Measurements from ENCODE around the gene NR2F2.
"Not testable (repeated sequence)": the region's sequence is repeated elsewhere in the genome, so short reads cannot be mapped to it uniquely, and the experiment has no call there.

NR2F2 gene

GRCh38 chr15:96367311-96368200, 37.1 kb downstream of the NR2F2 start:
- DNase-seq (ENCODE audit: low read depth): no peak

- no peak for DNase-seq (ENCODE audit: low read depth)
Observed at GRCh38 chr15:96369351-96369750, 38.9 kb downstream of the NR2F2 start.

GRCh38 chr15:96369825-96370621, 39.5 kb downstream of the NR2F2 start:
- DNase-seq (ENCODE audit: low read depth): no peak

- DNase-seq (ENCODE audit: low read depth): no peak
Observed at GRCh38 chr15:96372554-96372953, 42.1 kb downstream of the NR2F2 start.

- DNase-seq (ENCODE audit: low read depth): no peak
Observed at GRCh38 chr15:96374499-96374898, 44.0 kb downstream of the NR2F2 start.

- DNase-seq (ENCODE audit: low read depth): not testable (repeated sequence)
Observed at GRCh38 chr15:96379592-96379991, 49.1 kb downstream of the NR2F2 start.

GRCh38 chr15:96381463-96381862, 51.0 kb downstream of the NR2F2 start:
- no peak for DNase-seq (ENCODE audit: low read depth)

GRCh38 chr15:96385195-96385594, 54.7 kb downstream of the NR2F2 start:
- DNase-seq (ENCODE audit: low read depth): no peak

- no peak for DNase-seq (ENCODE audit: low read depth)
Observed at GRCh38 chr15:96388673-96389072, 58.2 kb downstream of the NR2F2 start.

All from iris pigment epithelial cell (primary cell).